Chondrocyte (in vitro differentiated cells): ENCODE measurements around the gene SLC51A. TPM values are rescaled to one million over a fixed set of nuclear protein-coding genes. Genes with fewer than 3 reads are reported as not detected.
"Not testable (repeated sequence)": the region's sequence is repeated elsewhere in the genome, so short reads cannot be mapped to it uniquely, and the experiment has no call there.

Experiments used
- DNase-seq: peaks from one replicate; pipeline ENCODE4 v3.0.0; 2021; ENCODE audit warnings: mixed read lengths, low spot score
- H3K27ac Mint-ChIP-seq: one replicate; pipeline ENCODE4 v1.8.0; 2021; ENCODE audit warnings: mild to moderate bottlenecking, moderate library complexity, mixed read lengths; ENCODE audit not compliant: unreplicated experiment
- H3K27me3 Mint-ChIP-seq: 2 replicates; pipeline ENCODE4 v1.8.0; 2021; ENCODE audit warnings: low read depth, mixed read lengths
- H3K36me3 Mint-ChIP-seq: 2 replicates; pipeline ENCODE4 v1.8.0; 2021; ENCODE audit warnings: low read depth, mixed read lengths
- H3K4me1 Mint-ChIP-seq: 2 replicates; pipeline ENCODE4 v1.8.0; 2021; ENCODE audit warnings: low read depth, mild to moderate bottlenecking, mixed read lengths
- H3K4me3 Mint-ChIP-seq: one replicate; pipeline ENCODE4 v1.8.0; 2021; ENCODE audit warnings: mild to moderate bottlenecking, moderate library complexity, mixed read lengths; ENCODE audit not compliant: unreplicated experiment
- H3K9me3 Mint-ChIP-seq: 2 replicates; pipeline ENCODE4 v1.8.0; 2021; ENCODE audit warnings: low read depth, mixed read lengths
- total RNA-seq: library from RNA; stranded (reverse); gene quantifications from 3 replicates; pipeline ENCODE4 v1.2.1, GENCODE V29; 2021
- TF ChIP-seq, protein P1 (sequence below): fragments of 200-600 bp; sonication (generic); IDR thresholded peaks from 2 replicates; pipeline ENCODE4 v1.5.0; 2021; ENCODE audit warnings: antibody characterized with exemption, mild to moderate bottlenecking, moderate library complexity

The SLC51A gene
- total RNA-seq, 1 donor from 2014 or later: not detected

- Mint-ChIP-seq H3K36me3 (peaks cover 35% of the 10 kb centered on the region), H3K4me1 (peaks cover 5% of the 10 kb centered on the region), H3K9me3 (no peaks in the 10 kb centered on the region), H3K4me3 (no peak overlapping the region), H3K27ac (no peak overlapping the region), H3K27me3 (no peaks in the 10 kb centered on the region)
- DNase-seq: no peak
- TF ChIP-seq, protein P1, sequence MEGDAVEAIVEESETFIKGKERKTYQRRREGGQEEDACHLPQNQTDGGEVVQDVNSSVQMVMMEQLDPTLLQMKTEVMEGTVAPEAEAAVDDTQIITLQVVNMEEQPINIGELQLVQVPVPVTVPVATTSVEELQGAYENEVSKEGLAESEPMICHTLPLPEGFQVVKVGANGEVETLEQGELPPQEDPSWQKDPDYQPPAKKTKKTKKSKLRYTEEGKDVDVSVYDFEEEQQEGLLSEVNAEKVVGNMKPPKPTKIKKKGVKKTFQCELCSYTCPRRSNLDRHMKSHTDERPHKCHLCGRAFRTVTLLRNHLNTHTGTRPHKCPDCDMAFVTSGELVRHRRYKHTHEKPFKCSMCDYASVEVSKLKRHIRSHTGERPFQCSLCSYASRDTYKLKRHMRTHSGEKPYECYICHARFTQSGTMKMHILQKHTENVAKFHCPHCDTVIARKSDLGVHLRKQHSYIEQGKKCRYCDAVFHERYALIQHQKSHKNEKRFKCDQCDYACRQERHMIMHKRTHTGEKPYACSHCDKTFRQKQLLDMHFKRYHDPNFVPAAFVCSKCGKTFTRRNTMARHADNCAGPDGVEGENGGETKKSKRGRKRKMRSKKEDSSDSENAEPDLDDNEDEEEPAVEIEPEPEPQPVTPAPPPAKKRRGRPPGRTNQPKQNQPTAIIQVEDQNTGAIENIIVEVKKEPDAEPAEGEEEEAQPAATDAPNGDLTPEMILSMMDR: no peak
Measured at GRCh38 chr3:196241704-196242103, 25.4 kb downstream of the SLC51A start.

DNA sequence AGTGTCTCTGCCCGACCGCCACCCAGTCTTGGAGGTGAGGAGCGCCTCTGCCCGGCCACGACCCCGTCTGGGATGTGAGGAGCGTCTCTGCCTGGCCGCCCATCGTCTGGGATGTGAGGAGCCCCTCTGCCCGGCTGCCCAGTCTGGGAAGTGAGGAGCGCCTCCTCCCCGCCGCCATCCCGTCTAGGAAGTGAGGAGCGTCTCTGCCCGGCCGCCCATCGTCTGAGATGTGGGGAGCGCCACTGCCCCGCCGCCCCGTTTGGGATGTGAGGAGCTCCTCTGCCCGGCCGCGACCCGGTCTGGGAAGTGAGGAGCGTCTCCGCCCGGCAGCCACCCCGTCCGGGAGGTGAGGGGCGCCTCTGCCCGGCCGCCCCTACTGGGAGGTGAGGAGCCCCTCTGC, 27.8 kb downstream of the SLC51A start:
- not testable (repeated sequence) for H3K4me3 Mint-ChIP-seq, H3K9me3 Mint-ChIP-seq, H3K4me1 Mint-ChIP-seq, DNase-seq, H3K27ac Mint-ChIP-seq, H3K27me3 Mint-ChIP-seq
- H3K36me3 Mint-ChIP-seq: peaks cover 20% of the 10 kb centered on the region

GRCh38 chr3:196246612-196247308, 30.4 kb downstream of the SLC51A start:
- Mint-ChIP-seq H3K4me1 (no peaks in the 10 kb centered on the region), H3K9me3 (no peaks in the 10 kb centered on the region), H3K27me3 (no peaks in the 10 kb centered on the region), H3K4me3 (no peak overlapping the region), H3K27ac (no peak overlapping the region), H3K36me3 (peaks cover 12% of the 10 kb centered on the region)
- TF ChIP-seq, protein P1: no peak
- DNase-seq: no peak

DNA sequence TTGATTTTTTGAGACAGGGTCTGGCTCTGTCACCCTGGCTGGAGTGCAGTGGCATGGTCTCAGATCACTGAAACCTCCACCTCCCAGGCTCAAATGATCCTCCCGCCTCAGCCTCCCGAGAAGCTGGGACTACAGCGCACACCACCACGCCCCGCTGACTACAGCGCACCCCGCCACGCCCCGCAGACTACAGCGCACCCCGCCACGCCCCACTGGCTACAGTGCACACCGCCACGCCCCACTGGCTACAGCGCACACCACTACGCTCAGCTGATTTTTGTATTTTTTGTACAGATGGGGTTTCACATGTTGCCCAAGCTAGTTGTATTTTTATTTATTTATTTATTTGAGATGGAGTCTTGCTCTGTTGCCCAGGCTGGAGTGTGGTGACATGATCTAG, 35.6 kb downstream of the SLC51A start:
- Mint-ChIP-seq H3K4me1 (peaks cover 3% of the 10 kb centered on the region), H3K9me3 (no peaks in the 10 kb centered on the region), H3K36me3 (peaks cover 6% of the 10 kb centered on the region), H3K4me3 (no peak overlapping the region), H3K27ac (no peak overlapping the region), H3K27me3 (no peaks in the 10 kb centered on the region)
- DNase-seq: no peak
- TF ChIP-seq, protein P1: no peak

DNA sequence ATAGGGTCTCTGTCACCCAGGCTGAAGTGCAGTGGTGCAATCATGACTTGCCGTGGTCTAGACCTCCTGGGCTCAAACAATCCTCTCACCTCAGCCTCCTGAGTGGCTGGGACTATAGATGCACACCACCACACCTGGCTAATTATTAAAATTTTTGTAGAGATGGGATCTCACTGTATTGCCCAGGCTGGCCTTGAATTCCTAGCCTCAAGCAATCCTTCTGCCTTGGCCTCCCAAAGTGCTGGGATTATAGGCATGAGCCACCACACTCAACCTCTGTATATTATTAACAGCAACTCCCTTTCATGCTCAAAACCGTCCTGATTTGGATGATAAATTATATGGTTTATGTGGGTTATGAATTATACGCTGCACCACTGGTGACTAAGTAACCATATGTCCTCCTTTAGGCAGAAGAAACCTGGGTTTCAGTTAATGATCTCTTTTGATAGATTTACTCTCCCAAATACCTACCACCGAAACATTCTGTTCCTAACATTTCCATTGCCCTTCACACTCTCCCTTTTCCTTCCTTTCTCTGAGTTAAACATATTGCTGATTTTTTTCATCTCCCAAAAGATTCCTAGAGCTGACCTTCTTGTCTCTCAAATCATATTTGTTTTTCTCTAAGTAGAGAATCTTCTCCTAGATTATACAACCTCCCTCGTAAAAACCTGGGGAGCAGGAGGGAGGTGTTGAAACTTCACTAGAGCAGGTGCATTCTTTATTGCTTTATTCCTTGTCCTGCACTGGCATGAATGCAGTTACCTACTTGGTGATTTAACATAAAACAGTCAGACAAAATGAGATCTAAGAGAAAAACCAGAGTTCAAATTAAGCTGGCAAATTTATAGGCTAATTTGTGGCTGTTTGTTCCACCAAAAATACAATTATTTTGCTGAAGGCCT, 38.3 kb downstream of the SLC51A start:
- H3K4me1 Mint-ChIP-seq: peaks cover 3% of the 10 kb centered on the region
- DNase-seq: no peak
- no peaks in the 10 kb centered on the region for H3K9me3 Mint-ChIP-seq
- H3K27ac Mint-ChIP-seq: no peak overlapping the region
- no peak overlapping the region for H3K4me3 Mint-ChIP-seq
- H3K27me3 Mint-ChIP-seq: no peaks in the 10 kb centered on the region
- peaks cover 4% of the 10 kb centered on the region for H3K36me3 Mint-ChIP-seq
- TF ChIP-seq, protein P1: no peak
